GM21381 (cell line): ENCODE results near the gene IRF7.

ENCODE experiments used
- ATAC-seq: cut with Tn5 transposase; IDR thresholded peaks from one replicate; pipeline ENCODE4 v1.9.1; 2021; ENCODE audit warnings: mild to moderate bottlenecking, moderate library complexity; ENCODE audit not compliant: unreplicated experiment

Gene IRF7

GRCh38 chr11:621838-622237 is 6.1 kb upstream of the IRF7 start:
- no peak for ATAC-seq

- no peak for ATAC-seq
Measured at GRCh38 chr11:620935-621814, 5.4 kb upstream of the IRF7 start.

GRCh38 chr11:620201-620600 is 4.5 kb upstream of the IRF7 start:
- ATAC-seq, result no peak

GRCh38 chr11:619628-620050 is 3.9 kb upstream of the IRF7 start:
- no peak for ATAC-seq

- no peak for ATAC-seq
Measured at GRCh38 chr11:618856-619627, 3.3 kb upstream of the IRF7 start.

GRCh38 chr11:617912-618682 is 2.3 kb upstream of the IRF7 start:
- ATAC-seq, result no peak

GRCh38 chr11:617199-617911 is 1.6 kb upstream of the IRF7 start:
- ATAC-seq, result no peak

GRCh38 chr11:616320-617198 is 809 bp upstream of the IRF7 start:
- ATAC-seq, result no peak

GRCh38 chr11:614623-615503 is 887 bp downstream of the IRF7 start:
- no peak for ATAC-seq

GRCh38 chr11:614021-614622 is 1.6 kb downstream of the IRF7 start:
- no peak for ATAC-seq

- ATAC-seq, result no peak
Measured at GRCh38 chr11:613369-613968, 2.3 kb downstream of the IRF7 start.

GRCh38 chr11:612961-613300 is 2.8 kb downstream of the IRF7 start:
- ATAC-seq, result no peak

GRCh38 chr11:612201-612960 is 3.4 kb downstream of the IRF7 start:
- ATAC-seq, result no peak

- no peak for ATAC-seq
Measured at GRCh38 chr11:611001-611996, 4.5 kb downstream of the IRF7 start.

- ATAC-seq, result no peak
Measured at GRCh38 chr11:610146-610801, 5.5 kb downstream of the IRF7 start.
